Mesenchymal stem cell (in vitro differentiated cells and primary cell): ENCODE results near the gene RPH3AL.

ENCODE experiments used
- DNase-seq: peaks from one replicate; pipeline ENCODE4 v3.0.0-alpha.2; 2013
- H2AFZ ChIP-seq: one replicate; pipeline ENCODE4 v1.6.1; 2013; ENCODE audit warnings: low read depth, mild to moderate bottlenecking, control low read depth, inconsistent platforms, low read length, moderate library complexity
- H2AK5ac ChIP-seq: 2 replicates; pipeline ENCODE4 v1.6.1; 2013; ENCODE audit warnings: low read length, moderate library complexity, mild to moderate bottlenecking, inconsistent platforms; ENCODE audit not compliant: severe bottlenecking
- H2BK120ac ChIP-seq: one replicate; pipeline ENCODE4 v1.6.1; 2013; ENCODE audit warnings: low read depth, mild to moderate bottlenecking, inconsistent platforms, low read length, moderate library complexity
- H2BK12ac ChIP-seq, 2 experiments: one replicate each; pipeline ENCODE4 v1.6.1; 2013; ENCODE audit warnings: inconsistent platforms in 2 of 2, low read length in 2 of 2, mild to moderate bottlenecking in 2 of 2, moderate library complexity in 2 of 2, control low read depth in 1 of 2
- H2BK15ac ChIP-seq: one replicate; pipeline ENCODE4 v1.6.1; 2013; ENCODE audit warnings: mild to moderate bottlenecking, low read depth, inconsistent platforms; ENCODE audit not compliant: poor library complexity, severe bottlenecking
- H2BK5ac ChIP-seq: 2 replicates; pipeline ENCODE4 v1.6.1; 2013; ENCODE audit warnings: low read depth, mild to moderate bottlenecking, low read length, control low read depth, inconsistent platforms; ENCODE audit not compliant: poor library complexity, severe bottlenecking
- H3K14ac ChIP-seq, 2 experiments: one replicate each; pipeline ENCODE4 v1.6.1; 2013; ENCODE audit warnings: inconsistent platforms in 2 of 2, low read length in 2 of 2, control low read depth in 1 of 2, mild to moderate bottlenecking in 1 of 2, moderate library complexity in 1 of 2
- H3K18ac ChIP-seq, 2 experiments: one replicate each; pipeline ENCODE4 v1.6.1; 2013; ENCODE audit warnings: inconsistent platforms in 2 of 2, low read length in 2 of 2, control low read depth in 1 of 2, low read depth in 1 of 2, mild to moderate bottlenecking in 1 of 2
- H3K23ac ChIP-seq, 2 experiments: one replicate each; pipeline ENCODE4 v1.6.1; 2013; ENCODE audit warnings: inconsistent platforms in 2 of 2, low read length in 2 of 2, mild to moderate bottlenecking in 2 of 2, moderate library complexity in 2 of 2, control low read depth in 1 of 2
- H3K27ac ChIP-seq: 2 replicates; pipeline ENCODE4 v1.5.1; 2013; ENCODE audit warnings: mild to moderate bottlenecking, moderate library complexity, low read length, control low read depth, inconsistent platforms; ENCODE audit not compliant: poor library complexity, severe bottlenecking
- H3K27me3 ChIP-seq, 2 experiments: 2 replicates each; pipeline versions ENCODE4 v1.6.1 to v1.7.0; 2013; ENCODE audit warnings: low read length in 2 of 2, mild to moderate bottlenecking in 2 of 2, moderate library complexity in 2 of 2, control low read depth in 1 of 2, inconsistent platforms in 1 of 2; ENCODE audit not compliant: control insufficient read depth in 1 of 2, insufficient read depth in 1 of 2
- H3K36me3 ChIP-seq, 2 experiments: 2 replicates each; pipeline versions ENCODE4 v1.6.1 to v1.7.0; 2013; ENCODE audit warnings: low read length in 2 of 2, control low read depth in 1 of 2, inconsistent platforms in 1 of 2, low read depth in 1 of 2, mild to moderate bottlenecking in 1 of 2; ENCODE audit not compliant: insufficient read depth in 2 of 2, control insufficient read depth in 1 of 2
- H3K4ac ChIP-seq, 2 experiments: one replicate each; pipeline ENCODE4 v1.6.1; 2013; ENCODE audit warnings: inconsistent platforms in 2 of 2, low read length in 2 of 2, mild to moderate bottlenecking in 2 of 2, moderate library complexity in 2 of 2, control low read depth in 1 of 2, low read depth in 1 of 2
- H3K4me1 ChIP-seq: 2 replicates; pipeline ENCODE4 v1.6.1; 2013; ENCODE audit warnings: low read depth, low read length, control low read depth; ENCODE audit not compliant: control insufficient read depth, insufficient read depth
- H3K4me2 ChIP-seq: 2 replicates; pipeline ENCODE4 v1.6.1; 2013; ENCODE audit warnings: low read length, mild to moderate bottlenecking, inconsistent platforms; ENCODE audit not compliant: poor library complexity, severe bottlenecking
- H3K4me3 ChIP-seq, 2 experiments: 2 replicates each; pipeline versions ENCODE4 v1.5.1 to v1.7.0; 2013; ENCODE audit warnings: low read length in 2 of 2, mild to moderate bottlenecking in 2 of 2, control low read depth in 1 of 2, low read depth in 1 of 2; ENCODE audit not compliant: insufficient read depth in 1 of 2
- H3K79me1 ChIP-seq: replicated peaks from 2 replicates; pipeline ENCODE4 v1.6.1; 2013; ENCODE audit warnings: mild to moderate bottlenecking, control low read depth, low read length, inconsistent platforms; ENCODE audit not compliant: poor library complexity, severe bottlenecking
- H3K9ac ChIP-seq: 2 replicates; pipeline ENCODE4 v1.7.0; 2013; ENCODE audit warnings: mild to moderate bottlenecking, low read length, moderate library complexity
- H3K9me3 ChIP-seq: 2 replicates; pipeline ENCODE4 v1.7.0; 2013; ENCODE audit warnings: mild to moderate bottlenecking, low read length; ENCODE audit not compliant: control insufficient read depth
- H4K8ac ChIP-seq: one replicate; pipeline ENCODE4 v1.6.1; 2013; ENCODE audit warnings: inconsistent platforms, mild to moderate bottlenecking, low read length, moderate library complexity
- H4K91ac ChIP-seq: one replicate; pipeline ENCODE4 v1.6.1; 2013; ENCODE audit warnings: mild to moderate bottlenecking, low read length, inconsistent platforms
- WGBS: methylation state at CpG from one replicate; pipeline ENCODE4 v1.1.7; 2013; ENCODE audit warnings: mixed read lengths; 5-methylcytosine and 5-hydroxymethylcytosine counted together

The RPH3AL gene

GRCh38 chr17:266701-267667, 85.6 kb downstream of the RPH3AL start:
- H2BK12ac ChIP-seq: no peak overlapping the region
- no peak overlapping the region for H2BK120ac ChIP-seq
- no peak overlapping the region for H4K8ac ChIP-seq
- DNase-seq: no peak
- H3K4me2 ChIP-seq: no peak overlapping the region
- H3K27ac ChIP-seq: no peak overlapping the region
- H3K4me1 ChIP-seq: no peaks in the 10 kb centered on the region
- peaks cover 0 to 29% of the 10 kb centered on the region in 2 experiments for H3K36me3 ChIP-seq
- H2AFZ ChIP-seq: no peak overlapping the region
- peaks cover under 1% of the 10 kb centered on the region for H3K9me3 ChIP-seq
- H3K79me1 ChIP-seq: no peaks in the 10 kb centered on the region
- H3K23ac ChIP-seq: no peak overlapping the region
- no peak overlapping the region for H2BK15ac ChIP-seq
- H3K4me3 ChIP-seq: no peak overlapping the region
- H2BK5ac ChIP-seq: no peak overlapping the region
- WGBS: 87% methylated on average over 31 of the region's 31 CpGs
- H3K18ac ChIP-seq: no peak overlapping the region
- H3K9ac ChIP-seq: no peak overlapping the region
- H4K91ac ChIP-seq: no peak overlapping the region
- H3K14ac ChIP-seq: no peak overlapping the region
- no peak overlapping the region for H3K4ac ChIP-seq
- H3K27me3 ChIP-seq: peaks cover 0 to 17% of the 10 kb centered on the region in 2 experiments
- no peak overlapping the region for H2AK5ac ChIP-seq

DNA sequence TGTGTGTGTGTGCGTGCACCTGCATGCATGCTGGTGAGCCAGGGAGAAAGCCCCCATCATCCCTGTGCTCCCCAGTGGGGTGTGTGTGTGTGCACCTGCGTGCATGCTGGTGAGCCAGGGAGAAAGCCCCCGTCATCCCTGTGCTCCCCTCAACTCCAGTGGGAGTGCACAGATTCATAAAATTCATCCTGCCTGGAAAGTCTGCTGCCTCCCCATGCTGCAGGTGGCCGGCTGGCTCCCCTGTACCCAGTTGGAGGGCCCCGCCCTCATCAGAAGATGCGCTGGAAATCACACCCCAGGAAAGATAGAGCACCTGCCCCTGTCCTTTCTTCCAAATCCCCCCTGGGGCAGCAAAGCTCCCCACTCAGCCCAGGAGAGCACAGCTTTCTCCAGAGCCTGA, 86.4 kb downstream of the RPH3AL start:
- H2BK15ac ChIP-seq: no peak overlapping the region
- no peak overlapping the region for H2BK12ac ChIP-seq
- no peak overlapping the region for H3K4ac ChIP-seq
- H3K9ac ChIP-seq: no peak overlapping the region
- WGBS: 74% methylated on average over 6 of the region's 6 CpGs
- H3K18ac ChIP-seq: no peak overlapping the region
- H2BK120ac ChIP-seq: no peak overlapping the region
- peaks cover 3% of the 10 kb centered on the region for H3K9me3 ChIP-seq
- H3K4me1 ChIP-seq: no peaks in the 10 kb centered on the region
- no peak overlapping the region for H4K8ac ChIP-seq
- no peak overlapping the region for H3K23ac ChIP-seq
- no peak overlapping the region for H2BK5ac ChIP-seq
- peaks cover 0 to 17% of the 10 kb centered on the region in 2 experiments for H3K27me3 ChIP-seq
- no peak overlapping the region for H3K27ac ChIP-seq
- H3K4me3 ChIP-seq: no peak overlapping the region
- no peak overlapping the region for H3K4me2 ChIP-seq
- H4K91ac ChIP-seq: no peak overlapping the region
- H3K79me1 ChIP-seq: no peaks in the 10 kb centered on the region
- H2AK5ac ChIP-seq: no peak overlapping the region
- peaks cover 0 to 29% of the 10 kb centered on the region in 2 experiments for H3K36me3 ChIP-seq
- H3K14ac ChIP-seq: no peak overlapping the region
- H2AFZ ChIP-seq: no peak overlapping the region
- DNase-seq: no peak

- Histone ChIP-seq H3K27me3 (peaks cover 0 to 17% of the 10 kb centered on the region in 2 experiments), H3K36me3 (peaks cover 0 to 29% of the 10 kb centered on the region in 2 experiments), H2BK15ac (no peak overlapping the region), H2AK5ac (no peak overlapping the region), H3K14ac (no peak overlapping the region), H3K79me1 (no peaks in the 10 kb centered on the region), H3K4ac (no peak overlapping the region), H3K23ac (no peak overlapping the region), H2BK5ac (no peak overlapping the region), H3K9me3 (peaks cover 3% of the 10 kb centered on the region), H4K91ac (no peak overlapping the region), H3K18ac (no peak overlapping the region), H3K4me2 (no peak overlapping the region), H2AFZ (no peak overlapping the region), H3K27ac (no peak overlapping the region), H3K4me1 (no peaks in the 10 kb centered on the region), H4K8ac (no peak overlapping the region), H2BK12ac (no peak overlapping the region), H3K9ac (no peak overlapping the region), H3K4me3 (no peak overlapping the region), H2BK120ac (no peak overlapping the region)
- DNase-seq: no peak
- WGBS: 72% methylated on average over 10 of the region's 10 CpGs
Observed at GRCh38 chr17:265718-266117, 86.9 kb downstream of the RPH3AL start.

GRCh38 chr17:263773-264172, 88.8 kb downstream of the RPH3AL start:
- Histone ChIP-seq H3K4me2 (no peak overlapping the region), H2BK120ac (no peak overlapping the region), H4K8ac (no peak overlapping the region), H3K9ac (no peak overlapping the region), H3K4ac (no peak overlapping the region), H4K91ac (no peak overlapping the region), H3K4me3 (no peak overlapping the region), H3K23ac (no peak overlapping the region), H3K27ac (no peak overlapping the region), H3K9me3 (peaks cover 3% of the 10 kb centered on the region), H2BK15ac (no peak overlapping the region), H3K79me1 (no peaks in the 10 kb centered on the region), H3K18ac (no peak overlapping the region), H2AK5ac (no peak overlapping the region), H3K4me1 (peaks cover 4% of the 10 kb centered on the region), H2BK12ac (no peak overlapping the region), H3K14ac (no peak overlapping the region), H2AFZ (no peak overlapping the region), H3K27me3 (peaks cover 0 to 25% of the 10 kb centered on the region in 2 experiments), H2BK5ac (no peak overlapping the region), H3K36me3 (peaks cover 0 to 20% of the 10 kb centered on the region in 2 experiments)
- WGBS: 96% methylated on average over 24 of the region's 24 CpGs
- no peak for DNase-seq
